Left lung (tissue), 10 donors: ENCODE results near the gene FHAD1. TPM values are rescaled to one million over a fixed set of nuclear protein-coding genes. Genes with fewer than 3 reads are reported as not detected.

Experiments
- ATAC-seq: fragments of 200-7000 bp; cut with Tn5 transposase; one replicate; pipeline ENCODE4 v1.9.1; 2020; ENCODE audit warnings: moderate library complexity
- DNase-seq, 4 donors: peaks; one replicate each; pipeline ENCODE4 v3.0.0-alpha.2; 2013 to 2020
- H3K27ac ChIP-seq, 2 donors: fragments of 200-600 bp; sonication (generic) in 1 of 2; one replicate each; pipeline versions ENCODE4 v1.5.0 to v1.8.0; 2020 to 2021
- H3K27me3 ChIP-seq, 2 donors: fragments of 200-600 bp; sonication (generic) in 1 of 2; one replicate each; pipeline versions ENCODE4 v1.5.0 to v1.8.0; 2020 to 2021
- H3K36me3 ChIP-seq, 2 donors: fragments of 200-600 bp; sonication (generic) in 1 of 2; one replicate each; pipeline versions ENCODE4 v1.5.0 to v1.8.0; 2020 to 2021
- H3K4me1 ChIP-seq, 2 donors: fragments of 200-600 bp; one replicate each; pipeline ENCODE4 v1.8.0; 2021
- H3K4me3 ChIP-seq, 2 donors: fragments of 200-600 bp; sonication (generic) in 1 of 2; one replicate each; pipeline versions ENCODE4 v1.5.0 to v1.8.0; 2020 to 2021; ENCODE audit warnings: mild to moderate bottlenecking in 1 of 2
- H3K9me3 ChIP-seq, 2 donors: fragments of 200-600 bp; sonication (generic) in 1 of 2; one replicate each; pipeline versions ENCODE4 v1.5.0 to v1.8.0; 2020 to 2021
- intact Hi-C, 2 donors: fragments of 100-400 bp; cut with DNase I; formaldehyde crosslinking; loops; one replicate each; pipeline versions ENCODE4 v1.11.2 to v1.14.2; 2022
- polyA plus RNA-seq, 6 donors: library from polyadenylated mRNA; unstranded; fragments of 120-200 nt; gene quantifications; one replicate each; pipeline ENCODE4 v1.2.1, GENCODE V29; 2013; ENCODE audit not compliant: insufficient read length in 6 of 6
- total RNA-seq, 2 donors: library from RNA; stranded (reverse); fragmentation: NEBNext Ultra II Directional; extraction: Animal tissue kit (Norgen Biotek cat#: 25700); gene quantifications; one replicate each; pipeline ENCODE4 v1.2.1, GENCODE V29; 2021
- TF ChIP-seq, protein P1 (sequence below), 2 donors: fragments of 200-600 bp; sonication (generic) in 1 of 2; IDR thresholded peaks; one replicate each; pipeline versions ENCODE4 v1.5.0 to v1.8.0; 2021; ENCODE audit warnings: antibody characterized with exemption in 2 of 2
- donor health status: DM: no; HTN: yes; CAD: no.
- donor health status: DM: no; HTN: no; CAD: no.

Gene FHAD1
- total and polyA plus RNA-seq, 8 donors = 1.1 to 8.5 (median 3.9) TPM

DNA sequence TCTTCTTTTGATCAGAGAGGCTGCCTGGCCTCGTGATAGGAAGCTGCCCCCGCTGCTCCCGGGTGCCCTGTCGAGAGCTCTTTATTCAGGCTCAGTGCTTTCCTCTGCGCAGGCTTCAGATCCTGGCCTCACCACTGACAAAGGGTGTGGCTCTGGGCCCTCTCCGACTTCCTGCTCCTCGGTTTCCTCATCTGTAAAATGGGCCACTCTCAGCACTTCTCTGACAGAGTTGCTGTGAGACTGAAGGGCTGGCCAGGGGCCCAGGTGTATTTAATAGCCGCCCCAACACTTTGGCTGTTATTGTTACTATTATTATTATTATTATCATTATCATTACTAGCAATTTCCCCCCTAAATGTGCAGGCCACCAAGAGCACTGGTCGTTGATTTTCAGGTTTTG, 101.6 kb downstream of the FHAD1 start:
- no peak overlapping the region for H3K4me3 ChIP-seq
- no peak for ATAC-seq
- no peak overlapping the region for H3K27ac ChIP-seq
- intact Hi-C loops = no loop called here
- H3K36me3 ChIP-seq = no peaks in the 10 kb centered on the region
- H3K4me1 ChIP-seq = peaks cover 0 to 24% of the 10 kb centered on the region in 2 donors
- DNase-seq = no peak
- H3K9me3 ChIP-seq = no peaks in the 10 kb centered on the region
- TF ChIP-seq, protein P1, sequence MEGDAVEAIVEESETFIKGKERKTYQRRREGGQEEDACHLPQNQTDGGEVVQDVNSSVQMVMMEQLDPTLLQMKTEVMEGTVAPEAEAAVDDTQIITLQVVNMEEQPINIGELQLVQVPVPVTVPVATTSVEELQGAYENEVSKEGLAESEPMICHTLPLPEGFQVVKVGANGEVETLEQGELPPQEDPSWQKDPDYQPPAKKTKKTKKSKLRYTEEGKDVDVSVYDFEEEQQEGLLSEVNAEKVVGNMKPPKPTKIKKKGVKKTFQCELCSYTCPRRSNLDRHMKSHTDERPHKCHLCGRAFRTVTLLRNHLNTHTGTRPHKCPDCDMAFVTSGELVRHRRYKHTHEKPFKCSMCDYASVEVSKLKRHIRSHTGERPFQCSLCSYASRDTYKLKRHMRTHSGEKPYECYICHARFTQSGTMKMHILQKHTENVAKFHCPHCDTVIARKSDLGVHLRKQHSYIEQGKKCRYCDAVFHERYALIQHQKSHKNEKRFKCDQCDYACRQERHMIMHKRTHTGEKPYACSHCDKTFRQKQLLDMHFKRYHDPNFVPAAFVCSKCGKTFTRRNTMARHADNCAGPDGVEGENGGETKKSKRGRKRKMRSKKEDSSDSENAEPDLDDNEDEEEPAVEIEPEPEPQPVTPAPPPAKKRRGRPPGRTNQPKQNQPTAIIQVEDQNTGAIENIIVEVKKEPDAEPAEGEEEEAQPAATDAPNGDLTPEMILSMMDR (IDR thresholded peaks at IDR 0.05) = no peak
- peaks cover 0 to 4% of the 10 kb centered on the region in 2 donors for H3K27me3 ChIP-seq

DNA sequence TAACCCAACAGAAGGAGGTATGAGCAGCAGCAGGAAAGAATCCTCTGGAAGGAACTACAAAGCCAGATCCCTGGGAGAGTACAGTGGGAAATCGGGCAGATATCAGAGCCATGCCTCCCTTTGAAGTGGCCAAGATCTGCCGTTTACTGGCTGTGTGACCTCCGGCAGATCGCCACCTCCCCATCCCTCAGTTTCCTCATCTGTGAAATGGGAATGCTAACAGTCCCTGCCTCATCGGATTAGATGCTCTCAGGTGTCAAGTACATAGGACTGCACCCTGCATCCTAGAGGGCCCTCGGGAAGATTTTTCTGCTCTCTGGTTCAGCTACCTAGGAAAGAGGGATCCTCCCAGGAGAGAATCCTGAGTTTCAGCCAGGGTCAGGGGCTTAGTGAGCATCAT, 102.1 kb downstream of the FHAD1 start:
- no peak overlapping the region for H3K4me3 ChIP-seq
- H3K27ac ChIP-seq = no peak overlapping the region
- no peaks in the 10 kb centered on the region for H3K36me3 ChIP-seq
- no peak for DNase-seq
- ATAC-seq = no peak
- intact Hi-C loops = no loop called here
- H3K4me1 ChIP-seq = peaks cover 0 to 20% of the 10 kb centered on the region in 2 donors
- H3K27me3 ChIP-seq = no peaks in the 10 kb centered on the region
- TF ChIP-seq, protein P1 (IDR thresholded peaks at IDR 0.05) = no peak
- no peaks in the 10 kb centered on the region for H3K9me3 ChIP-seq

DNA sequence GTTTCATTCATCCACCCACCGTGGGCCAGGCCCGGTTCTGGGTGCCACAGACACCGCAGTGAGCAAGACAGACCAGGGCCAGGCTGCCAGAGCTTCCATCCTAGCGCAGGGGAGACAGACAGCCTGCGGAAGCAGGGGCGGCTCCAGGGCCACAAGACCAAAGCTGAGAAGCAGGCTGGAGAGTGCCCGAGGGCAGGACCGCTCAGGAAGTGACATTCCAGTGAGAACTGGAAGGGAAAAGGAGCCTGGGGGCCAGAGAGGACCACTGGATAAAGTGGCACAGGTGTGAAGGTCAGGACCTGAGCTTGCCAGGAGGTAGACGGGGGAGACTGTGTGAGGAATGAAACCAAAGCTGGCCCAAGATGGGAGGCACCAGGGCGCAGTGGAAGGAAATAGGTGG, 103.1 kb downstream of the FHAD1 start:
- H3K36me3 ChIP-seq = no peaks in the 10 kb centered on the region
- no peak for ATAC-seq
- H3K27me3 ChIP-seq = no peaks in the 10 kb centered on the region
- TF ChIP-seq, protein P1 (IDR thresholded peaks at IDR 0.05) = no peak
- no peak for DNase-seq
- no peak overlapping the region for H3K27ac ChIP-seq
- no peaks in the 10 kb centered on the region for H3K9me3 ChIP-seq
- intact Hi-C loops = no loop called here
- H3K4me1 ChIP-seq = peaks cover 0 to 15% of the 10 kb centered on the region in 2 donors
- H3K4me3 ChIP-seq = no peak overlapping the region

DNA sequence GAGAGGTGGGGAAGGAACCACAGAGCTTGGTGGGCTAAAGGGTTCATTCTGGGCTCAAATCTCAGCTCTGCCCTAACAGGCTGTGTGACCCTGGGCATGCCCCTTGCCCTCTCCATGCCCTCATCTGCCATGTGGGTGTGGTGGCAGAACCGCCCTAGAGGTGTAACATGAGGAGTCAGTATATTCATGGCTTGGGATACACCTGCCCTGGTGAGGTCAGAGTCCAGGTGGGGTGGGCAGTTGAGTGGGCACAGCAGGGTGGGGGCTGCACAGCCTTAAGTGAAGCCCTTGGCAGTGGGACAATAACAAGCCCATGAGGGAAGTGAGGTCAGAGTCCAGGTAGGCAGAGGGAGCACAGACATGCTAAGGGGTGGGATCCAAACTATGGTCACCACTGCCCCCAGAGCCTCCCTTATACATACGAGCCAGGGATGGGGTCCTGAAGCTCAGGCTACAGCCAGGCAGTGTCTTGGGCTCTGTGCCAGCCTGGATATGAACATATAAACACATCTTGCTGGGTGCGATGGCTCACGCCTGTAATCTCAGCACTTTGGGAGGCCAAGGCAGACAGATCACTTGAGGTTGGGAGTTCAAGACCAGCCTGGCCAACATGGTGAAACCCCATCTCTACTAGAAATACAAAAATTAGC, 103.7 kb downstream of the FHAD1 start:
- Histone ChIP-seq H3K27ac (no peak overlapping the region), H3K9me3 (no peaks in the 10 kb centered on the region), H3K36me3 (no peaks in the 10 kb centered on the region), H3K27me3 (no peaks in the 10 kb centered on the region), H3K4me1 (peaks cover 0 to 11% of the 10 kb centered on the region in 2 donors), H3K4me3 (no peak overlapping the region)
- TF ChIP-seq, protein P1 (IDR thresholded peaks at IDR 0.05) = no peak
- ATAC-seq (no peak), DNase-seq (no peak)
- intact Hi-C loops = no loop called here

DNA sequence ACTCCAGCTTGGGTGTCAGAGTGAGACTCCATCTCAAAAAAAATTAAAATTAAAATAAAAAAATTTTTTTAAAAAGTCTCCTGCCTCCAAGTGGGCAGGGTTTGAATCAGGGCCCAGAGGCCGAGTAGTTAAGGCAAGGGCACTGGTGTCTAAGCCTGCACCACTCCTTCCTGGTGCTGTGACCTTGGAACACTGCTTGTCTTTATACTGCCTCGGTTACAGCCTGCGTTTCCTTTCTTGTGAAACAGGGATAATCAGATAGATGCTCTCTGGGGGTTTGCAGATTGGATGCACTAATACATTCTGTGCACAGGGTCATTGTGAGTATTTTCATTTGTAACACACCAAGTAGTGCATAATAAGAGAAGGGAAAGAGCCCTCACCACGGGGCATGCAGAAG, 104.3 kb downstream of the FHAD1 start:
- DNase-seq (no peak), ATAC-seq (no peak)
- intact Hi-C loops = no loop called here
- H3K27me3 ChIP-seq = no peaks in the 10 kb centered on the region
- peaks cover 0 to 4% of the 10 kb centered on the region in 2 donors for H3K4me1 ChIP-seq
- no peaks in the 10 kb centered on the region for H3K36me3 ChIP-seq
- H3K27ac ChIP-seq = no peak overlapping the region
- H3K9me3 ChIP-seq = no peaks in the 10 kb centered on the region
- no peak overlapping the region for H3K4me3 ChIP-seq
- TF ChIP-seq, protein P1 (IDR thresholded peaks at IDR 0.05) = no peak
